Activated naive CD8-positive, alpha-beta T cell treated with anti-CD3 and anti-CD28 coated beads, Interleukin-2, amount 10 ng/mL, durations not matched to agents 7 days and 5 days (primary cell): ENCODE measurements around the gene LRRC46. TPM values are rescaled to one million over a fixed set of nuclear protein-coding genes. Genes with fewer than 3 reads are reported as not detected.
A peak's percentile ranks its signal among the peaks of the same experiment; 100 is the strongest.

Source experiments
- ATAC-seq: fragments of 150-1000 bp; cut with Tn5 transposase; one replicate; pipeline ENCODE4 v1.10.0; 2021; ENCODE audit warnings: low read depth, moderate library complexity
- POLR2A ChIA-PET: fragments of 350-600 bp; sonication (Branson Sonifier 250); formaldehyde crosslinking; loops from one replicate; lab custom pipeline; 2021; ENCODE audit warnings: antibody characterized with exemption; lab: Charles Lee
- DNase-seq: peaks from one replicate; pipeline ENCODE4 v3.0.0; 2021
- H3K27ac Mint-ChIP-seq: one replicate; pipeline ENCODE4 v1.8.0; 2022; ENCODE audit warnings: mild to moderate bottlenecking, mixed read lengths
- H3K27me3 Mint-ChIP-seq: one replicate; pipeline ENCODE4 v1.8.0; 2022; ENCODE audit warnings: mild to moderate bottlenecking, moderate library complexity, mixed read lengths
- H3K36me3 Mint-ChIP-seq: one replicate; pipeline ENCODE4 v1.8.0; 2021; ENCODE audit warnings: mild to moderate bottlenecking, mixed read lengths
- H3K4me1 Mint-ChIP-seq: one replicate; pipeline ENCODE4 v1.8.0; 2021; ENCODE audit warnings: mixed read lengths
- H3K4me3 Mint-ChIP-seq: one replicate; pipeline ENCODE4 v1.8.0; 2022; ENCODE audit warnings: mild to moderate bottlenecking, moderate library complexity, mixed read lengths
- H3K9me3 Mint-ChIP-seq: one replicate; pipeline ENCODE4 v1.8.0; 2021; ENCODE audit warnings: mixed read lengths
- total RNA-seq, 2 experiments: library from RNA; stranded (reverse); gene quantifications; one replicate each; pipeline ENCODE4 v1.2.3, GENCODE V29; 2021

LRRC46 gene, protein sequence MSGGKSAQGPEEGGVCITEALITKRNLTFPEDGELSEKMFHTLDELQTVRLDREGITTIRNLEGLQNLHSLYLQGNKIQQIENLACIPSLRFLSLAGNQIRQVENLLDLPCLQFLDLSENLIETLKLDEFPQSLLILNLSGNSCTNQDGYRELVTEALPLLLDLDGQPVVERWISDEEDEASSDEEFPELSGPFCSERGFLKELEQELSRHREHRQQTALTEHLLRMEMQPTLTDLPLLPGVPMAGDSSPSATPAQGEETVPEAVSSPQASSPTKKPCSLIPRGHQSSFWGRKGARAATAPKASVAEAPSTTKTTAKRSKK
- under 1 TPM; 0.42 to 0.43 TPM for total RNA-seq

- H3K27ac Mint-ChIP-seq: peak within 1 kb of the TSS; percentile 95
- peaks cover 5% of the 10 kb centered on the region for H3K36me3 Mint-ChIP-seq
- POLR2A ChIA-PET: interaction anchor here (0.6 to 1.7 kb wide), 15 partner anchors 8 to 218 kb away, joined by 3 to 19 read pairs (median 4); partner anchors contain the start of genes KPNB1, OSBPL7, PNPO and SCRN2
- ATAC-seq (peak; percentile 94), DNase-seq (peak; percentile 93)
- peaks cover 38% of the 10 kb centered on the region for H3K4me1 Mint-ChIP-seq
- H3K9me3 Mint-ChIP-seq: no peaks in the 10 kb centered on the region
- H3K4me3 Mint-ChIP-seq: peak within 1 kb of the TSS; percentile 97
- H3K27me3 Mint-ChIP-seq: no peaks in the 10 kb centered on the region
Measured at GRCh38 chr17:47831003-47831933, at the start of gene LRRC46, which contains the start of gene MRPL10. Gene LRRC46, plus strand, starts transcription at chr17:47831670. Its CDS starts 320 bp downstream, at chr17:47831990. Gene MRPL10, minus strand, starts transcription at chr17:47831541. Its CDS starts 30 bp downstream, at chr17:47831511.

DNA sequence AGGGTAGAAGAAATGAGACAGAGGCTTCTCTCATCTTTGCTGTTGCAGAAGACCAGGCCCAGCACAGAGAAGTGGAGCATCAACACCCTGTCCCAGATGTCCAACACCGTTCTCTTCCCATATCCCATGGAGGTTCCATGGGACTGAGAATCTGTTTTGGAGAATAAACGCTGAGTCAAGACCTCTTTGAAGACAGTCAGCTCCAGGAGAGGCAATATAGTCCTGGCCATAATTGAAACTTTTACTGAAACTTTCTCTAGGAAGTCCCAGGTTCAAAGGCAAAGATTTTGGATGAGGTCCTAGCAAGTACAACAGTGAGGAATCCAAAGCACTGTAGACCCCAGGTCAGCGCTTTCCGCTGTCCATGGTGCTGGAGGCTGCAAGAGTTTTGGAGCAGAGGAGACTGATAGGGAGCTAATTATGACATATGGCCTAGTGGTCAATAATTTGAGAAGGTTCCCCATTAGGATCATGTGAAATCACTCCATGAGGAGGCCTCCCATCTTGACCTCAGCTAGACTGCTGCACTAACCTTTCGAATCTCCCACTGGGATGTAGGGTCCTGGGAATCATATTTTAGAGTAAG lies 45.8 kb upstream of the LRRC46 start:
- no peaks in the 10 kb centered on the region for H3K36me3 Mint-ChIP-seq
- H3K27ac Mint-ChIP-seq: no peak overlapping the region
- H3K9me3 Mint-ChIP-seq: no peaks in the 10 kb centered on the region
- POLR2A ChIA-PET: interaction anchor here (1.0 kb wide), 1 partner anchor 41 kb away, joined by 3 read pairs; no protein-coding TSS in a partner anchor
- peaks cover 4% of the 10 kb centered on the region for H3K4me1 Mint-ChIP-seq
- H3K27me3 Mint-ChIP-seq: peaks cover 48% of the 10 kb centered on the region
- H3K4me3 Mint-ChIP-seq: no peak overlapping the region
- no peak for ATAC-seq
- DNase-seq: peak; percentile 68

DNA sequence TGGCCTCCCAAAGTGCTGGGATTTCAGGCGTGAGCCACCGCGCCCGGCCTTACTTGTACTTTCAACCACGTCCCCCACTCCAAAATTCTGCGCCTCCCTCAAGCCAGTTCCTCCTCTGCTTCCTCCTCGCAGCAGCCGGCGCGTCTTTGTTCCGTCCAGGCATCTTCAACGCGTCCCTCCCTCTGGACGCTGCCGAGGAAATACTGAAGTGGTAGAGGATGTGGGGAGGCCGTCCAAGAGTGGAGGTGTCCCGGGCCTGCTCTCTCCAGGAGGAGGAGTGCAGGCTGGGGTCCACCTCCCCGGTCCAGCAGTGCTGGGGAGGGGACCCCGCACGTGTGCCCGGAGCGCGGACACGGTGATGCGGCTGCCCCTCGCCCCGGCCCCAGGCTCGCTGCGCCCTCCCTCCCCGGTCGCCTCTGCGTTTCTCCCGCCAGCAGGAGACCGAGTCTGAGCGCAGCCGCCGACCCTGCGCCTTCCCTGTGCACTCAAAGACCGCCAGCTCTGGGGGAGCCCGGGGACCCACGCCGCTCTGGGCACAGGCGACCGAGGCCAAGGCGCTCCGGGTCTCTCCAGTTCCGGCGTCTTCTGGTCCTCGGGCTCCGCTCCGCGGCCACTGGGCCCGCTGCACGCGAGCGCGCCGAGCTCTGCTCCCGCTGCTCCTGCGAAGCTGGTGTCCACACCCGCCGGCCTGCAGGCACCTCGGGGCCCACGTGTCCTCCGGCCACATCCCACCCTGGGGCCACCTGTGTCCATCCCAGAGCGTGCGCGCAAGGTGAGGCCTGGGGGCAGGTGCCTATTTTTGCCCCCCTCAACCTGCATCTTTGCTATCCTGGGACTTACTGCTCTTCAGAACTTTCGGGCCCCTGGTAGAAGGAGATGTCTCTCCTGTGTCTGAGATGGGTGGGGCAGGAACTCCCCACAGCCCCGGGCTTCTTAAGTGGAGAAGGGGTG lies 41.6 kb upstream of the LRRC46 start:
- H3K27me3 Mint-ChIP-seq: peaks cover 77% of the 10 kb centered on the region

GRCh38 chr17:47791025-47791424 lies 40.4 kb upstream of the LRRC46 start:
- DNase-seq (no peak), ATAC-seq (no peak)
- H3K27me3 Mint-ChIP-seq: peaks cover 76% of the 10 kb centered on the region
- no peaks in the 10 kb centered on the region for H3K9me3 Mint-ChIP-seq
- no peaks in the 10 kb centered on the region for H3K36me3 Mint-ChIP-seq
- no peak overlapping the region for H3K27ac Mint-ChIP-seq
- H3K4me3 Mint-ChIP-seq: no peak overlapping the region
- POLR2A ChIA-PET: interaction anchor here (0.7 kb wide), 1 partner anchor 11 kb away, joined by 3 read pairs; no protein-coding TSS in a partner anchor
- peaks cover 4% of the 10 kb centered on the region for H3K4me1 Mint-ChIP-seq

More for the DNA sequence above, 41.6 kb upstream of the LRRC46 start:
- POLR2A ChIA-PET: interaction anchor here (0.7 to 1.1 kb wide), 2 partner anchors 82 to 89 kb away, joined by 3 to 4 read pairs; no protein-coding TSS in a partner anchor
- DNase-seq (peak; percentile 74), ATAC-seq (peak; percentile 96)
- Mint-ChIP-seq H3K36me3 (no peaks in the 10 kb centered on the region), H3K4me3 (peak overlapping the region; percentile 78), H3K4me1 (peaks cover 4% of the 10 kb centered on the region), H3K9me3 (no peaks in the 10 kb centered on the region), H3K27ac (no peak overlapping the region)

DNA sequence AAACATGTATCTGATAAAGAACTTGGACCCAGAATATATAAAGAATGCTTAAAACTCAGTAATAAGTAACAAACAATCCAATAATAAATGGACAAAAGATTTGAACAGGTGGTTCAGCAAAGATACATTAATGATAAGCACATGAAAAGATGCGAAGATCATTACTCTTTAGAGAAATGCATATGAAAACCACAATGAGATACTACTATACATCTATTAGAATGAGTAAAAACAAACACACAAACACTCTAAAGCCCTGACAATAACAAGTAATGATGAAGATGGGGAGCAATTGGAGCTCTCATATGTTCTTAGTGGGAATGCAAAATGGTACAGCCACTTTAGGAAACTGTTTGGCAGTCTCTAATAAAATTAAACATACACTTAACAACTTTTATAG lies 39.0 kb upstream of the LRRC46 start:
- no peak for DNase-seq
- Mint-ChIP-seq H3K27me3 (peaks cover 71% of the 10 kb centered on the region), H3K36me3 (no peaks in the 10 kb centered on the region), H3K9me3 (no peaks in the 10 kb centered on the region), H3K4me1 (peaks cover 4% of the 10 kb centered on the region), H3K4me3 (no peak overlapping the region), H3K27ac (no peak overlapping the region)
- POLR2A ChIA-PET: no interaction called here
- no peak for ATAC-seq

GRCh38 chr17:47792979-47793378 lies 38.5 kb upstream of the LRRC46 start:
- Mint-ChIP-seq H3K27ac (no peak overlapping the region), H3K36me3 (no peaks in the 10 kb centered on the region), H3K4me3 (no peak overlapping the region), H3K9me3 (no peaks in the 10 kb centered on the region), H3K4me1 (peaks cover 4% of the 10 kb centered on the region), H3K27me3 (peaks cover 72% of the 10 kb centered on the region)
- POLR2A ChIA-PET: no interaction called here
- no peak for ATAC-seq
- DNase-seq: no peak

GRCh38 chr17:47797797-47798196 lies 33.7 kb upstream of the LRRC46 start:
- POLR2A ChIA-PET: no interaction called here
- H3K36me3 Mint-ChIP-seq: no peaks in the 10 kb centered on the region
- no peak overlapping the region for H3K4me3 Mint-ChIP-seq
- H3K9me3 Mint-ChIP-seq: no peaks in the 10 kb centered on the region
- H3K27me3 Mint-ChIP-seq: peaks cover 37% of the 10 kb centered on the region
- no peak overlapping the region for H3K27ac Mint-ChIP-seq
- H3K4me1 Mint-ChIP-seq: no peaks in the 10 kb centered on the region
- no peak for DNase-seq
- no peak for ATAC-seq

GRCh38 chr17:47800686-47801085 lies 30.8 kb upstream of the LRRC46 start:
- Mint-ChIP-seq H3K27me3 (peaks cover 17% of the 10 kb centered on the region), H3K36me3 (peaks cover 2% of the 10 kb centered on the region), H3K4me1 (no peaks in the 10 kb centered on the region), H3K4me3 (no peak overlapping the region), H3K27ac (no peak overlapping the region), H3K9me3 (no peaks in the 10 kb centered on the region)
- ATAC-seq (no peak), DNase-seq (no peak)
- POLR2A ChIA-PET: no interaction called here

- Mint-ChIP-seq H3K4me1 (no peaks in the 10 kb centered on the region), H3K4me3 (no peak overlapping the region), H3K27me3 (peaks cover 15% of the 10 kb centered on the region), H3K27ac (no peak overlapping the region), H3K36me3 (peaks cover 2% of the 10 kb centered on the region), H3K9me3 (no peaks in the 10 kb centered on the region)
- DNase-seq: no peak
- POLR2A ChIA-PET: no interaction called here
- no peak for ATAC-seq
Measured at GRCh38 chr17:47801176-47801765, 30.2 kb upstream of the LRRC46 start.

GRCh38 chr17:47801906-47802305 lies 29.6 kb upstream of the LRRC46 start:
- POLR2A ChIA-PET: interaction anchor here (0.6 kb wide), 1 partner anchor 11 kb away, joined by 3 read pairs; no protein-coding TSS in a partner anchor
- ATAC-seq (no peak), DNase-seq (no peak)
- Mint-ChIP-seq H3K9me3 (no peaks in the 10 kb centered on the region), H3K27ac (no peak overlapping the region), H3K36me3 (peaks cover 3% of the 10 kb centered on the region), H3K27me3 (peaks cover 15% of the 10 kb centered on the region), H3K4me3 (no peak overlapping the region), H3K4me1 (no peaks in the 10 kb centered on the region)

DNA sequence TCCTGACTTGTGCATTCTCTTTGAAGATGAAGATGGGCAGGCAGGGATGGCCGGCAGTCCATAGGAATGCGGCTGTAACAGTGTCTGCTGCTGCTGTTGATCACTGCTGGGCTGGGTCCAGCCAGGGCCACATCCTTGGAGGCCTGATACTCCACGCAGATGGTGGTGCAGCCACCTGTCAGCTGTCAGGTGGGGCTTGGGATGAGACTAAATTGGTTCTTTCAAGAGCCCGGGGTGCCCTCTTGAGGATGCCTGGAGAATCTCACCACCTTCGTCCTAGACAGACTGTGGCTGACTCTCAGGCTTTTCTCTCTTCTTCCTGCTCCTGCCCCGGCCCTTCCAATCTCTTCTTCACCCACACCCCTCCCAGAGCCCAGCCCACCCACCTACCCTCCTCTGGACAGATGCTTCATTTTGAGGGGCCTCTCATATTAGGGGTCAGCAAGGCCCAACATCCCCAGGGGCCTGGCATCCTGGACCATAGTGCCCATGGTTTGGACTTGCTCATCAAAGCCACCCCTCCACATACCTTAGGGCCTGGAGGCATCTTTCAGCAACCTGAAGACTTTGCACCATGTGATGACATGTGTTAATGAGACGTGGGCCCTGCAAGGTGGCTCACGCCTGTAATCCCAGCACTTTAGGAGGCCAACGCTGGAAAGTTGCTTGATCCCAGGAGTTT lies 29.0 kb upstream of the LRRC46 start:
- peaks cover 13% of the 10 kb centered on the region for H3K27me3 Mint-ChIP-seq
- no peak overlapping the region for H3K27ac Mint-ChIP-seq
- POLR2A ChIA-PET: interaction anchor here (0.6 kb wide), 1 partner anchor 11 kb away, joined by 3 read pairs; no protein-coding TSS in a partner anchor
- peak; percentile 60 for DNase-seq
- no peaks in the 10 kb centered on the region for H3K9me3 Mint-ChIP-seq
- no peak overlapping the region for H3K4me3 Mint-ChIP-seq
- no peaks in the 10 kb centered on the region for H3K4me1 Mint-ChIP-seq
- ATAC-seq: peak; percentile 90
- H3K36me3 Mint-ChIP-seq: peaks cover 5% of the 10 kb centered on the region
